HG03442 (cell line): ENCODE measurements around the gene SPIRE1.
A peak's percentile ranks its signal among the peaks of the same experiment; 100 is the strongest.

Source experiments
- ATAC-seq: cut with Tn5 transposase; IDR thresholded peaks from one replicate; pipeline ENCODE4 v1.9.1; 2021; ENCODE audit warnings: mild to moderate bottlenecking, moderate library complexity; ENCODE audit not compliant: unreplicated experiment

Gene SPIRE1

DNA sequence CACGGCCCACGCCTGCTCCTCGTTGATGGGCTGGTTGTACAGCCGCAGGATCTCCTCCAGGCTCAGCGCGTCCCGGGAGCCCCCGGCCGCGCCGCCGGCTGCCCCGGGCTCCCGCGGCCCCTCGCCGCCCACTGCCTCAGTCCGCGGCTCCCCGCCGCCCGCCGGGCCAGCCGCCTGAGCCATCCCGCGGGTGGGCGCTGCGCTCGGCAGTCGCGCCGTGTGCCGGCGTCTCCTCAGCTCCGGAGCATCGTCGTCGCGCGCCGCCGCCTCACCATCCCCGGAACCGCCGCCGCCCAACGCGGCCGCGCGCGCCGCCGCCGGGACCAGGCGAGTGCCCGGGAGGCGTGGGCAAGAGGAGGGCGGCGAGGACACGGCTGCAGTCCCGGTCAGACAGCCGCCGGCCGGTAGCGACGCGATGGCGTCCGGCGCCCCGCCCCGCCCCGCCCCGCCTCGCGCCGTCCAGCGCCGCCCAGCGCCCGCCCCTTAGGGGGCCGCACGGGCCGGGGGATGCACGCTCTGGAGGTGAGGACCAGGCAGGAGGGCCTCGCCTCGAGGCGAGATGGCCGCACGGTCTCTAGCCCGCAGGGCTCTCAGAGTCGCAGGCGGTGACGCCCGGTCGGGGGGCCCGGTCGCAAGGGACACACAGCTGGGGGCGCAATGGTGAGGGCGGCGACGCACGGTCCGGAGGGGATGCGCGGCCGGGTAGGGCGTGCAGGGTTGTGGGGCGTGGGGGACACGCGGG lies at the start of gene SPIRE1:
Gene SPIRE1 (minus strand): TSS at position 424 of the 742 bp plus-strand sequence. CDS start 241 bp downstream, at position 183.
- ATAC-seq = peak; percentile 72

DNA sequence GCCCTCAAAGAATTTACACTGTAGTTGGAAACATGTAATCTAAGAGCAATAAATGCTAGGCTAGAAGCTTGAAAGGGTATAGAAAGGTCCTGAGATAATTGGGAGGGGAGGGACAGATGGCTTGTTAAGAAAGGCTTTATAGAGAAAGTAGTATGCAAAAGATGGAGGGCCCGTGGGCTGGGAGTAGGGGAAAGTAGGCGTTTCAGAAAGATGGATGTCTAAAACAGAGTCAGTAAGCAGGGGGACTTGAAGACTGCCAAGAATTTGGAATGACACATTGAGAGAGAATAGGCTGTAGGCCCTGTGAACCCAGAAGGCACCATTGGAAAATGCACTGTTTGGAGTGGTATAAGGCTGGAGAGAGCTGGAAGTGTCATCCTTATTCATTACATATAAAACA lies 45.8 kb upstream of the SPIRE1 start:
- no peak for ATAC-seq

DNA sequence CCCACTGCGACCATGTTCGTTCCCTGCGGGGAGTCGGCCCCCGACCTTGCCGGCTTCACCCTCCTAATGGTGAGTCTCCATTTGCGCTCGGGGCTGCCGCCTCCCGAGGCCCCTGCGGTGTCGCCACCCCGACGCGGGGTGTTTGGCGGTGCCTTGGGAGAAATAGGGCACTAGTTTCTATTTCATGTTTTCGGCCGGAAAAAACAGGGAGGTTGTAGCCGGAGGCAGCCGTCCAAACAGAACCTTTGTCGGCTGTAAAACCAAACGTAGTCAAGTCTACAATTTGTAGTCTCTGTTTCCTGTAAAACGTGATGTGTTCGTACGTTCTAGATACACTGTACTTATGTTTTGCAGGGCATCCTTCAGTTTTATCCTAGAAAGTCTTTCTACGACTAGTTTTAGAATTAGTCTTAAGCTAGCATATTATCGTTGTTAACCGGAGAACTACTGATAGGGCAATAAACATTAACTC lies 45.2 kb upstream of the SPIRE1 start:
- ATAC-seq = no peak

DNA sequence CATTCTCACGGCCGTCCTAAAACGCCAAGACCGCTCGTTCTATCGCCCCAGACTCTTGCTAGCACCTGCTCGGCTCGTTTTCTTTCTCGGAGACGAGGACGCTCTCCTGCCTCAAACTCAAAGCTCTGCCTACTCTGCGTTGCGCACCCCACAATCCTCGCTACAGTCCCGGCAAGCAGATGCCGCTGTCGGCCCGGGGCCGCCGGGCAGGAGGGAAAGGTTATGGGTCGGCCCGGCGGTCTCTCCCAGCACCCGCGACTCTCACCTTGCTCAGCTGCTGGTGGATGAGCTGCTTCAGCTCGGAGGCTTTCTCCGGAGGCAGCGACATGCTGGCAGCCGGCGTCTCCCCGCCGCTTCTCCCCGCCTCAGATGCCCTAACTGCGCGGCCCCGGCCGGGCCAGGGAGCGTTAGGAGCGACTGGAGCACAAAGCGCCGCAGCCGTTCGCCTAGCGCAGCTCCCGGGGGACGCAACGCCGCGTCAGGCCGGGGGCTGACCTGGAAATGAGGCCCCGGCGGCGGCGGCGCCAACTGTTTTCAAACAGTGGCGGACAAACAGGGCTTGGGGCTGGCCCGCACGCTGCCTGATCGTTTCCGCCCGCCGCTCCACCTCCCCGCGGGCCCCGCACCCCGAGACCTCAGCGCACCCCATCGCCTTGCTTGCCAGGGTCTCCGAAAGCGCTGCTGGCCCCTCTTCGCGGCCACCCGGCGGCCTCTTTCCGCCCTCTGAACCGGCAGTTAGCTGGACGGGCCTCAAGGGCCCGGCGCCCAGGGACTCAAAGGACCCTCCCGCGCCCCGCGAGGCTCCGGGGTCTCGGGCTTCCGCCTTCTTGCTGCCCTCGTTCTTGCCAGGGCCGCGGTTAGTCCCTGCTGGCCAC lies 44.6 kb upstream of the SPIRE1 start, which contains the start of the genes CEP76 and PSMG2:
Gene CEP76 (minus strand): TSS at position 503 of the 875 bp plus-strand sequence. CDS start 175 bp downstream, at position 328.
Gene PSMG2 (plus strand): TSS at position 822 of the 875 bp plus-strand sequence. CDS start 66 bp downstream, outside the sequence.
- peak; percentile 83 for ATAC-seq

DNA sequence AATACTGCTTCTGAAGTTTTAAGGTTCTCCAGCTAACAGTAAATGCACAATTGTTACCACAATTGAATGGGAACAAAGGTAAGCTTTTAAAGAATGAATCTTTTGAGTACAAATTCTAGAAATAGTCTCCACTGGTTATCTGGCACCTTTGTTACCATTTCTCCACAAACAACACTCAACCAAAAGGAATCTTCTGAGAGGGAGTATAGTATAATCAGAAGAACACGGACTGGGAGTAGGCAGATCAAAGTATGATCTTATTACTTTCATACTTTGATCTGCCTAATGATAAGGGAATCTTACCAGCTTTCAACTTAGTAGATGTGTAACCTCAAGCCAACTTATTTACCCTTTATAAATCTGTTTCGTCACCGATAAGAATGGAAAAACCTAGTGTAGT lies 43.3 kb upstream of the SPIRE1 start:
- no peak for ATAC-seq

DNA sequence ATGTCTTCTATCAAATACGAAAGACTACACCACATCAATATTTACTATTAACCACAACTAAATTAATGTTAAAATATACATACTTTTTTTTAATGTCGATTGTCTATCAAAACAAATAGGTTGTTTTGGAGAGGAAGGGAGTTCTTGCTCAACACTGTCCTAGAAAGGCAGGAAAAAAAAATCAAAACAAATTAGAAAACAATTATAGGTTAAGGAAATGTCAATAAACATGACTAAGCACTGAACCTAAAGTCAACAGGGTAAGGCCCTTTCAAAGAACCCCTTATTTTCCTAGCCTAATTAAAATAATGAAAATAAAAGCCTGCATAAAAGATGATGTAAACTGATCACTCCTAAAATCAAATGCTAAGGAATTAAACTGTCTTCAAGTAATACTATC lies 41.8 kb upstream of the SPIRE1 start:
- ATAC-seq = no peak

DNA sequence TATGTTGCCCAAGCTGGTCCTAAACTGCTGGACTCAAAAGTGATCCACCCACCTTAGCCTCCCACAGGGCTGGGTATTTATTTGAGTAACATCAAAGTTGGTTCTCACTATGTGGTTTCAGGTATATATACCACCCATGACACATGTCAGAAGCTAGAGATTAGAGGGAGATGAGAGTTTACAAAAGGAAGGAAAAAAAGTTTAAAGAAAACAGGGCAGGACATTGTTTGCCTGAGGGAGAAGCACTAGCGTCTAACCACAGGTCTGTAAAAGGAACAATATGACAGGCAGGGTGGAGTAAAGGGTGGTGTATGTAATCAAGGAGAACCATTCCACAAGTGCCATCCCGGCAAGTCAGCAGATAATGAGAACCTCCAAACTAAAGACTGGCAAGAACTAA lies 36.1 kb upstream of the SPIRE1 start:
- no peak for ATAC-seq

- ATAC-seq = no peak
These were observed 34.3 kb upstream of the SPIRE1 start for GRCh38 chr18:12692206-12692605.

DNA sequence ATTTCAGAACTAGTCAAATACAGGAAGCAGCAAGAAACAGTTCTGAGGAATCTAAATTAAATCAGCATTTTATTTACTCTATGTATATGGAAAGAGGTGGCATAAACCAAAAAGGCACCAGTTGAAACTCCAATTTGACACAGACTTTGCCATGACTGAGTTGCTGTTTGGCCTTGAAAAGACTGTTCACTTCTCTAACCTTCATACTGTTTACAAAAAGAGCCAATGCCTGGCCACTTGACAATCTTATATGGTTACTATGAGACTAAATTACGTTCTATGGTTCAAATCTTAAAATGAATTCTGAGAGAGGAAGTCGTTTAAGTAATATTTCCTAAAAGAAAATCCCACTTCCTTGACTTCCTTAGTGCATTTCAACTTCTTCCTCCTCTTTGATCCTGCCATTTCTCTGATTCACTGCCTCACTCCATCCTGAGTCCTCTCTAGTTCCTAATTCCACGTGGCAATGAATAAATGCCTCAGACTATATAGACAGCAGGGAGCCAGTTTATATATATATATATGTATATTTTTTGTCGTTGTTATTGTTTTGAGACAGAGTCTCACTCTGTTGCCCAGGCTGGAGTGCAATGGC lies 31.4 kb upstream of the SPIRE1 start:
- no peak for ATAC-seq

GRCh38 chr18:12686100-12686499 lies 28.2 kb upstream of the SPIRE1 start:
- ATAC-seq = no peak

- no peak for ATAC-seq
These were observed 21.4 kb upstream of the SPIRE1 start for GRCh38 chr18:12679183-12679786.

DNA sequence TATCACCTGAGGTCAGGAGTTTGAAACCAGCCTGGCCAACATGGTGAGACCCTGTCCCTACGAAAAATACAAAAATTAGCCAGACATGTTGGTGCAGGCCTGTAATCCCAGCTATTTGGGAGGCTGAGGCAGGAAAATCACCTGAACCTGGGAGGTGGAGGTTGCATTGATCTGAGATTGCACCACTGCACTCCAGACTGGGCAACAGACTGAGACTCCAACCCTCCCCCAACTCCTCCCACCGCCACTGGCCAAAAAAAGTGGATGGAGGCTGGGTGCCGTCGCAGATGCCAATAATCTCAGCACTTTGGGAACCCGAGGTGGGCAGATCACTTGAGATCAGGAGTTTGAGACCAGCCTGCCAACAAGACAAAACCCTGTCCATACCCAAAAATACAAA lies 10.1 kb upstream of the SPIRE1 start:
- ATAC-seq = no peak

- no peak for ATAC-seq
These were observed 2.1 kb upstream of the SPIRE1 start for GRCh38 chr18:12659904-12660605.

- ATAC-seq = no peak
These were observed 675 bp upstream of the SPIRE1 start for GRCh38 chr18:12658426-12659138.

- ATAC-seq = peak; percentile 47
These were observed 796 bp downstream of the SPIRE1 start for GRCh38 chr18:12656938-12657683.

- ATAC-seq = no peak
These were observed 1.3 kb downstream of the SPIRE1 start for GRCh38 chr18:12656605-12656937.

GRCh38 chr18:12654971-12655370 lies 2.9 kb downstream of the SPIRE1 start:
- ATAC-seq = no peak

- ATAC-seq = no peak
These were observed 5.0 kb downstream of the SPIRE1 start for GRCh38 chr18:12652861-12653401.

DNA sequence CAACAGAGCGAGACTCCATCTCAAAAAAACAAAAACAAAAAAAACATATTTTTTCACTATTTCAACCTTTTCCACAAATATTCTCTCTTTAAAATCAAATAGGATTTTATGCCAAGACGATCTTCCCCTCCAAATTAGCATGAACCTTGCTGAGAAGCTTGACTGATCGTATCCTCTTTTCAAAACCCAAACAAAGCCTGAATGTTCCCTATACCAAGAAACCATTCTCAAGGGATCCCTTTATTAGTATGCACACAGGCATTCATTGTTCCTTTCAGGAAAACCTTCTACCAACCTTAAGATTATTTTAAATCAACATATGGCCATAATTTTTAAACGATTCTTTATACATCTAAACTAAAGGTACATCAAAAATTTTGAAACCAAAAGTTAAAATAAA lies 6.3 kb downstream of the SPIRE1 start:
- ATAC-seq = no peak
